ENCODE data around the gene MAP2K2. TPM values are rescaled to one million over a fixed set of nuclear protein-coding genes. Genes with fewer than 3 reads are reported as not detected.

Gene MAP2K2
- total and polyA plus RNA-seq, 11 donors = 95.3 to 204 (median 118) TPM

- no peak for ATAC-seq
- no peak overlapping the region for H3K4me3 ChIP-seq
- no peak for DNase-seq
- no peak for TF ChIP-seq POLR2A (IDR thresholded peaks at IDR 0.05)
- TF ChIP-seq CTCF (IDR thresholded peaks at IDR 0.05) = no peak
- peaks cover 0 to 84% (median 57%) of the 10 kb centered on the region in 9 donors for H3K36me3 ChIP-seq
- intact Hi-C loops (cut with DNase I) = no loop called here
- no peaks in the 10 kb centered on the region for H3K27me3 ChIP-seq
- H3K9me3 ChIP-seq = no peaks in the 10 kb centered on the region
- H3K27ac ChIP-seq = peak overlapping the region in 4 of 12 donors; percentile 57 to 78 (median 70)
- H3K4me1 ChIP-seq = peaks cover 0 to 26% (median 14%) of the 10 kb centered on the region in 12 donors
- 90 to 95% (median 91%) methylated on average over 14 to 38 of the region's 38 CpGs for WGBS, 4 donors
These were observed 24.7 kb downstream of the MAP2K2 start for GRCh38 chr19:4099041-4099764.

GRCh38 chr19:4098493-4098892 is 25.4 kb downstream of the MAP2K2 start:
- Histone ChIP-seq H3K4me1 (peaks cover 0 to 26% (median 12%) of the 10 kb centered on the region in 12 donors), H3K27ac (peak overlapping the region in 10 of 12 donors; percentile 10 to 89 (median 67)), H3K36me3 (peaks cover 0 to 84% (median 57%) of the 10 kb centered on the region in 9 donors), H3K9me3 (no peaks in the 10 kb centered on the region), H3K27me3 (no peaks in the 10 kb centered on the region), H3K4me3 (no peak overlapping the region)
- intact Hi-C loops (cut with DNase I) = no loop called here
- DNase-seq (peak; percentile 70 to 86 (median 82)), ATAC-seq (peak; percentile 82 to 93 (median 84))
- TF ChIP-seq POLR2A (IDR thresholded peaks at IDR 0.05) = no peak
- no peak for TF ChIP-seq CTCF (IDR thresholded peaks at IDR 0.05)
- 45 to 55% (median 49%) methylated on average over 14 to 18 of the region's 18 CpGs for WGBS, 4 donors

- Histone ChIP-seq H3K36me3 (peaks cover 0 to 84% (median 61%) of the 10 kb centered on the region in 9 donors), H3K4me3 (no peak overlapping the region), H3K27ac (peak overlapping the region in 11 of 12 donors; percentile 10 to 89 (median 65)), H3K9me3 (no peaks in the 10 kb centered on the region), H3K27me3 (no peaks in the 10 kb centered on the region), H3K4me1 (peaks cover 0 to 26% (median 11%) of the 10 kb centered on the region in 12 donors)
- no peak for TF ChIP-seq POLR2A (IDR thresholded peaks at IDR 0.05)
- no peak for TF ChIP-seq CTCF (IDR thresholded peaks at IDR 0.05)
- intact Hi-C loops (cut with DNase I) = no loop called here
- 35 to 49% (median 42%) methylated on average over 6 to 11 of the region's 11 CpGs for WGBS, 4 donors
- DNase-seq = peak in 4 of 5 donors; percentile 52 to 75 (median 54)
- peak; percentile 49 to 73 (median 62) for ATAC-seq
These were observed 26.4 kb downstream of the MAP2K2 start for GRCh38 chr19:4097501-4097900.

GRCh38 chr19:4096049-4096892 is 27.7 kb downstream of the MAP2K2 start:
- Histone ChIP-seq H3K27ac (no peak overlapping the region), H3K36me3 (peaks cover 0 to 82% (median 58%) of the 10 kb centered on the region in 9 donors), H3K27me3 (no peaks in the 10 kb centered on the region), H3K4me1 (peaks cover 0 to 26% (median 11%) of the 10 kb centered on the region in 12 donors), H3K9me3 (no peaks in the 10 kb centered on the region), H3K4me3 (no peak overlapping the region)
- ATAC-seq (no peak), DNase-seq (peak in 1 of 5 donors; percentile 24)
- 91 to 94% (median 93%) methylated on average over 21 to 31 of the region's 31 CpGs for WGBS, 4 donors
- no peak for TF ChIP-seq CTCF (IDR thresholded peaks at IDR 0.05)
- no peak for TF ChIP-seq POLR2A (IDR thresholded peaks at IDR 0.05)
- intact Hi-C loops (cut with DNase I) = no loop called here
